Heart left ventricle (tissue), 13 donors: Measurements from ENCODE around the gene FATE1.
A peak's percentile ranks its signal among the peaks of the same experiment; 100 is the strongest.

Experiments
- CTCF ChIP-seq, 12 donors: fragments of 200-600 bp; sonication (generic) in 4 of 12; IDR thresholded peaks; one replicate each; pipeline versions ENCODE4 v1.5.0 to v1.8.0; 2018 to 2022; ENCODE audit warnings: antibody characterized with exemption in 12 of 12, mild to moderate bottlenecking in 5 of 12
- POLR2A ChIP-seq, 2 donors: fragments of 450-650 bp; IDR thresholded peaks; one replicate each; pipeline ENCODE4 v1.6.1; 2017; ENCODE audit warnings: antibody characterized with exemption in 2 of 2, mild to moderate bottlenecking in 2 of 2, moderate library complexity in 2 of 2
- donor health status: ischemic (EF 13 %, LVEDD 7.1; RV severe dilation, severe dysfunction).
- donor health status: DM: no; HTN: yes; CAD: no.
- donor health status: DM: no; HTN: no; CAD: no.
- donor health status: ischemic (EF 25% LVEDD 6.9; RV normal size, moderate dysfunction).
- donor health status: ischemic (EF 25% LVEDD 5.7; RV mildly dilated, moderate dysfunction).
- donor health status: ischemic (EF 35%, LVEDD 5.7; RV mildly dilated, moderate dysfunction).
- donor health status: nonischemic (EF 11% LVEDD 7.7; RV severe dilation, severe dysfunction).
- donor health status: DM: yes; HTN: yes; CAD: no.
- donor health status: PGD.
- donor health status: ischemic (EF 29% LVEDD 5.4; RV normal size, mild dysfunction).
- donor health status: nonischemic (EF 23%, LVEDD 6.1; RV moderate dilation, normal function).

GRCh38 chrX:151680805-151681204 is 35.0 kb upstream of the FATE1 start:
- TF ChIP-seq CTCF (IDR thresholded peaks at IDR 0.05): peak; percentile 39 to 63 (median 52)
- no peak for TF ChIP-seq POLR2A (IDR thresholded peaks at IDR 0.05)
